ENCODE measurements around the gene PLEKHG4B. TPM values are rescaled to one million over a fixed set of nuclear protein-coding genes. Genes with fewer than 3 reads are reported as not detected.
"Not testable (repeated sequence)": the region's sequence is repeated elsewhere in the genome, so short reads cannot be mapped to it uniquely, and the experiment has no call there.

Gene PLEKHG4B
- total RNA-seq, 4 donors from 2014 or later = 0.18 to 2.5 (median 0.19) TPM; not detected in 1

DNA sequence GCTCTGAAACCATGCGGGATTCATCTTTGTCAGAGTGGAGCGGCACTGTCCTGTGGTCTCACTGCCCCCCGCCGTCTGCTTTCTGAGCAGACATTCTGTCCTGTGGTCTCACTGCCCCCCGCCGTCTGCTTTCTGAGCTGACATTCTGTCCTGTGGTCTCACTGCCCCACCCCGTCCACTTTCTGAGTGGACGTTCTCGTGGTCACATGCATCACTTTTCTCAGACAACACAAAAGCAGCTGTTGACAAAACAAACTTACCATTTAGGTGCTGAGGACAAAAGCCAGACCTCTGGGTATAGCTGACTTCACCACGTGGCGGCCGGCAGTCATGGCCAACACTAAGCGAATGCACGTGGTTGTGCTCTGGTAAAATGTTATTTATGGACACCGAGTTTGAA is 102.1 kb downstream of the PLEKHG4B start:
- peak in 1 of 3 donors; percentile 24 for DNase-seq

DNA sequence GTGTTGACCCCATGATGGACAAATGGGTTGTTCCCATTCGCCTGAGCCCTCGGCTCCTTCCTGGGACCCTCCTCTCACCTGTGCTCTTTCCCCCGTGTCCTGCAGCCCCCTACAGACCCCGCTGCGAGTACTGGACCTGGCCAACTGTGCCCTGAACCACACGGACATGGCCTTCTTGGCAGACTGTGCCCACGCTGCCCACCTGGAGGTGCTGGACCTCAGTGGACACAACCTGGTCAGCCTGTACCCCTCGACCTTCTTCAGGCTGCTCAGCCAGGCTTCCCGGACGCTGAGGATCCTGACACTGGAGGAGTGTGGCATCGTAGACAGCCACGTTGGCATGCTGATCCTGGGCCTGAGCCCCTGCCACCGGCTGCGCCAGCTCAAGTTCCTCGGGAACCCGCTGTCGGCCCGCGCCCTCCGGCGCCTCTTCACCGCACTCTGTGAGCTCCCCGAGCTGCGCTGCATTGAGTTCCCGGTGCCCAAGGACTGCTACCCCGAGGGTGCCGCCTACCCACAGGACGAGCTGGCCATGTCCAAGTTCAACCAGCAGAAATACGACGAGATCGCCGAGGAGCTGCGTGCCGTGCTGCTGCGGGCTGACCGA is 102.7 kb downstream of the PLEKHG4B start:
- H3K4me3 ChIP-seq = no peak overlapping the region
- H3K27me3 ChIP-seq = no peaks in the 10 kb centered on the region
- no peaks in the 10 kb centered on the region for H3K9me3 ChIP-seq
- H3K36me3 ChIP-seq = no peaks in the 10 kb centered on the region
- no peak overlapping the region for H3K27ac ChIP-seq
- no peak for TF ChIP-seq POLR2A (IDR thresholded peaks at IDR 0.05)
- no peak for TF ChIP-seq CTCF (IDR thresholded peaks at IDR 0.05)
- peak in 1 of 3 donors; percentile 45 for DNase-seq
- H3K4me1 ChIP-seq = peaks cover 0 to 13% (median 0%) of the 10 kb centered on the region in 4 donors

More for the DNA sequence above, 102.1 kb downstream of the PLEKHG4B start:
- no peaks in the 10 kb centered on the region for H3K9me3 ChIP-seq
- H3K27me3 ChIP-seq = no peaks in the 10 kb centered on the region
- H3K4me1 ChIP-seq = peaks cover 0 to 13% (median 0%) of the 10 kb centered on the region in 4 donors
- no peaks in the 10 kb centered on the region for H3K36me3 ChIP-seq
- no peak overlapping the region for H3K27ac ChIP-seq
- H3K4me3 ChIP-seq = no peak overlapping the region
- no peak for TF ChIP-seq CTCF (IDR thresholded peaks at IDR 0.05)
- no peak for TF ChIP-seq POLR2A (IDR thresholded peaks at IDR 0.05)

DNA sequence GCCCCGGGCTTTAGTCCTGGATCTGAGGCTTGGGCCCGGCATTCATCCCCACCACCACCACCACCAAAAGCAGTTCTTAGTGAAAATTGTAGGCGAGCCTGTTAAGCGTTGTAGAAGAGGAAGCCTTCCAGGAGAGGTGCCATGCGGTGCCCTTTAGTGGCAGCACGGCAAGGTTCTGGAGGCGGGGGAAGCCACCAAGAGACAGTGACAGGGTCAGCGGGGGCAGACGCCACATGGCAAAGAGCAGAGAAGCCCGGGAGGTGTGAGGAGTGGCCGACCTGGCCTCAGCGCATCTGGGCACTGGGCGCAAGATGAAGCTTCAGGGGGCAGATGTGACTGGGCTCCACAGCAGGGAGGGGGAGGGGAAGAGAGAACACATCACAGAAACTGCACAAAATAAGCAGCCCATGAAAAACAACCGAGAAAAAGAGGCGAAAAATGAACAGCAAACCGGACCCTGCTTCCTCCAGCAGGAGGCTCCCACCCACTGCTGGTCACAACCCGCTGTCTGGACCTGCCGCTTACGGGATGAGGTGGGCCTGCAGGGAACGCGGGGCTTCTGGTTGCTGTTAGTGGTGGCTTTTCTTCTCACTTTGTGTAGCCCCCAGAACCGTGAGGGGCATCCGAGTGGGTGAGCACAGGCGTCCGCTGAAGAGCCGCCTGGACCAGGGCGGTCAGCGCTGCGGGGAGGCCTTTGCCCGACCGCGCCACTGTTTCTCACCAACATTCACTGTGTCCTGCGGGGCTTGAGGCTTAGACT is 103.6 kb downstream of the PLEKHG4B start:
- H3K36me3 ChIP-seq = no peaks in the 10 kb centered on the region
- peak in 1 of 3 donors; percentile 40 for DNase-seq
- no peaks in the 10 kb centered on the region for H3K27me3 ChIP-seq

GRCh38 chr5:196350-196749 is 104.4 kb downstream of the PLEKHG4B start:
- TF ChIP-seq CTCF (IDR thresholded peaks at IDR 0.05) (no peak), POLR2A (IDR thresholded peaks at IDR 0.05) (no peak)
- H3K36me3 ChIP-seq = no peaks in the 10 kb centered on the region

More for the DNA sequence above, 103.6 kb downstream of the PLEKHG4B start:
- Histone ChIP-seq H3K4me1 (peaks cover 0 to 13% (median 0%) of the 10 kb centered on the region in 4 donors), H3K4me3 (no peak overlapping the region), H3K27ac (no peak overlapping the region), H3K9me3 (no peaks in the 10 kb centered on the region)
- TF ChIP-seq POLR2A (IDR thresholded peaks at IDR 0.05) (no peak), CTCF (IDR thresholded peaks at IDR 0.05) (no peak)

DNA sequence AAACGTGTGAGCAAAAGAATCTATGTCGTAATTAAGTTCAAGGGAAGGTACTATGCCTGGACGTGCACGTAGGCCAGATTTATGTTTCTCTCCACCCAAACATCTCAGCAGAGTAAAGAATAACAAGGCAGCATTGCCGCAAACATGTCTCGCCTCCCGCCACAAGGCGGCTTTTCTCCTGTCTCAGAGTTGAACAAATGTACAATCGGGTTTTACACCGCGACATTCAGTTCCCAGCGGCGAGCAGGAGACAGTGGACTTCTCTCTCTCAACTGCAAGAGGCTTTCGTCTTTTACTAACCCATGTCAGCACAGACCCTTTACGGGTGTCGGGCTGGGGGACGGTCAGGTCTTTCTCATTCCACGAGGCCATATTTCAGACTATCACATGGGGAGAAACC is 105.1 kb downstream of the PLEKHG4B start:
- TF ChIP-seq CTCF (IDR thresholded peaks at IDR 0.05) = peak in 1 of 6 experiments; percentile 13
- H3K27me3 ChIP-seq, H3K27ac ChIP-seq, H3K4me3 ChIP-seq, H3K36me3 ChIP-seq, H3K4me1 ChIP-seq, H3K9me3 ChIP-seq: not testable (repeated sequence)
- DNase-seq = peak in 1 of 3 donors; percentile 50

More at GRCh38 chr5:196350-196749, 104.4 kb downstream of the PLEKHG4B start:
- Histone ChIP-seq H3K4me3 (no peak overlapping the region), H3K9me3 (no peaks in the 10 kb centered on the region), H3K27ac (no peak overlapping the region), H3K27me3 (no peaks in the 10 kb centered on the region), H3K4me1 (peaks cover 0 to 7% (median 0%) of the 10 kb centered on the region in 4 donors)
- peak in 1 of 3 donors; percentile 39 for DNase-seq
